Epithelial cell of esophagus (primary cell): ENCODE data around the gene DLX6.

Source experiments
- DNase-seq: peaks from one replicate; pipeline ENCODE4 v3.0.0; 2010; ENCODE audit warnings: low read depth
- H3K4me3 ChIP-seq: 2 replicates; pipeline ENCODE4 v1.5.1; 2011; ENCODE audit warnings: mild to moderate bottlenecking, low read length, control low read depth
- TF ChIP-seq, protein P1 (sequence below): IDR thresholded peaks from 2 replicates; pipeline ENCODE4 v1.5.1; 2011; ENCODE audit warnings: low read depth, mild to moderate bottlenecking, low read length, control low read depth, inconsistent platforms; ENCODE audit not compliant: insufficient read depth; ENCODE audit errors: missing control alignments

The DLX6 gene

DNA sequence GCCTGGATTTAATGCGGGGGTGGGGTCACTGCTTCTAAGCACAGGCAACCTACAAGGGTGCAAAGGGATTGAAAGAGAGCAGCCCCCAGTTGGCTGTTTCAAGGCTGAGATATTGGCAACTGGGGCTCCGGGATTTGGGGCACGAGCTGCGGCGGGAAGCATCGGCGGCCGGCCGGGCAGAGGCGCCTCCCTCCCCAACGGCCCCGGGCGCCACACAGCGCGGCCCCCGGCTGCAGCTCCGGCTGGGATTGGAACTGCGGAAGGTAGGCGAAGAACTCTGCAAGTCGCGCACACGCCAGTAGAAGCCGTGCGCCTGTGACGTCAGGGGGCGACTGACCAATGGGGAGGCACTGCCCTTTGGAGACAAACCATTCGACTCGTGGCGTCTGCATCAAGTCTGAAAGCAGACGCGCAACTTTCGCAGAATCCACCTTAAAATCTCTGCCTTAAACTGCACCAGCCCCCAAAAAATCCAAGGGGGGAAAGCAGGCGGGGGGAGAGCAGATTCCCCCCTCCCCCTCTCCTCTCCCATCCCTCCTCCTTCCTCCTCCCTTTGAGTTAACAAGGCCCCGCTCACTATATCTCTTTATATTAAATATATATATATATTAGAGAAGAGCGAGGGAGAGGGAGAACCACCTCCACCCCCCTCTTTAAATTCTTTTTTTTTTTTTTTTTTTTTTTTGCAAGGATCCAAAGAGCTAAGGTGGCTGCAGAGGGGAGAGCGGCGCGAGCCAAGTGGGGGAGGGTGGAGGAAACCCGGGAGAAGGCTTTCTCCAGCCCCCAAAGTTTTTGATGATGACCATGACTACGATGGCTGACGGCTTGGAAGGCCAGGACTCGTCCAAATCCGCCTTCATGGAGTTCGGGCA, at the start of gene DLX6:
DLX6 (plus strand) TSS at position 371 of the 872 bp plus-strand sequence; CDS start at position 796, 425 bp downstream.
- peak; percentile 37 for DNase-seq
- TF ChIP-seq, protein P1, sequence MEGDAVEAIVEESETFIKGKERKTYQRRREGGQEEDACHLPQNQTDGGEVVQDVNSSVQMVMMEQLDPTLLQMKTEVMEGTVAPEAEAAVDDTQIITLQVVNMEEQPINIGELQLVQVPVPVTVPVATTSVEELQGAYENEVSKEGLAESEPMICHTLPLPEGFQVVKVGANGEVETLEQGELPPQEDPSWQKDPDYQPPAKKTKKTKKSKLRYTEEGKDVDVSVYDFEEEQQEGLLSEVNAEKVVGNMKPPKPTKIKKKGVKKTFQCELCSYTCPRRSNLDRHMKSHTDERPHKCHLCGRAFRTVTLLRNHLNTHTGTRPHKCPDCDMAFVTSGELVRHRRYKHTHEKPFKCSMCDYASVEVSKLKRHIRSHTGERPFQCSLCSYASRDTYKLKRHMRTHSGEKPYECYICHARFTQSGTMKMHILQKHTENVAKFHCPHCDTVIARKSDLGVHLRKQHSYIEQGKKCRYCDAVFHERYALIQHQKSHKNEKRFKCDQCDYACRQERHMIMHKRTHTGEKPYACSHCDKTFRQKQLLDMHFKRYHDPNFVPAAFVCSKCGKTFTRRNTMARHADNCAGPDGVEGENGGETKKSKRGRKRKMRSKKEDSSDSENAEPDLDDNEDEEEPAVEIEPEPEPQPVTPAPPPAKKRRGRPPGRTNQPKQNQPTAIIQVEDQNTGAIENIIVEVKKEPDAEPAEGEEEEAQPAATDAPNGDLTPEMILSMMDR = no peak
- peak within 1 kb of the TSS; percentile 31 for H3K4me3 ChIP-seq

DNA sequence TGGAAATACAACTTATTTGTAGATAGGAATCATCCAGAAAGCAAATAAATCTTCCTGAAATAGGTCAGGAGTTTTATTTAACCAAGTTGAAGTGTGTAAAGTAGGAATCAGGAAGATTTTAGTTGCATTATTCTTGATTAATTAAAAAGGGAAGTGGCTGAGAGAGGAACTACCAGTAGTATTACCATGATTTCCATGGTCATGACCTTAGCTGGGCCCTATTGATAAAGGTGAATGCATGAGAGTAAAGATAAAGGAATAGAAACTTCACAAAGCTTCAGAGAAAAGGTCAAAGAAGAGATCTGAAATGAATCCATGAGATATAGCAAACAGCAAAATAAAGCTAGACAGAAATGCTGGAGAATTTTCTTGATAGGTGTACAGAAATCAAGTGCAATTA, 46.2 kb upstream of the DLX6 start:
- H3K4me3 ChIP-seq = no peak overlapping the region
- no peak for DNase-seq
- TF ChIP-seq, protein P1 = no peak

DNA sequence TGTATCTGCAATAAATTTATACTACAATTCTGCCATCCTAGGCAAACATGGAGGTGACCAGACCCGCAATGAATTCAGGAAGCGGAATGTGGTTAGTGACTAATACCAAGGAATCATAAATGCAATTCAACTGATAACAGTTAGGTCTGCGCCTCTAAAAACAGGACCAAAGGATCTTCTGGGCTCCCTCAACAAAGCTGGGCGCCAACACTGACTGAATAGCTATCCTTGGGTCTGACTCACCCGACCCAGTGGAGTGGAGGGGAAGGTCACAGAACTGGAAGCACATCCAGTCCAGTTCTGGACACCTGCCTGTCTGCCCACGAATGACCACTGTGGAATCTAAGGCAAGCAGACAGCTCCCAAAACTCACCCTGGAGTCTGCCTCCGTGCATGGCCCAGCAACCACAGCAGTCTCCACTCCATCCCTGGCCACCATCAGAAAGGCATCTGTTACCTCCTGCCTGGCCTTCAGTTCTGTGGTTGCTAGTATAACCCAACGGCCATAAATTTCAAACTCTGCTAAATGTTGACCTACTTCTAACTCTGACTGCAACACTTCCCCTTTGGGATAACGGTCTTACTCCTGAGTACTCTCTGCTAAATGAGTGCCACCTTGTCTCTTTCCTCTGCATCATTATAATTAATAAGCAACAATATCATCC, 43.0 kb upstream of the DLX6 start:
- DNase-seq = no peak
- no peak overlapping the region for H3K4me3 ChIP-seq
- TF ChIP-seq, protein P1 = no peak

DNA sequence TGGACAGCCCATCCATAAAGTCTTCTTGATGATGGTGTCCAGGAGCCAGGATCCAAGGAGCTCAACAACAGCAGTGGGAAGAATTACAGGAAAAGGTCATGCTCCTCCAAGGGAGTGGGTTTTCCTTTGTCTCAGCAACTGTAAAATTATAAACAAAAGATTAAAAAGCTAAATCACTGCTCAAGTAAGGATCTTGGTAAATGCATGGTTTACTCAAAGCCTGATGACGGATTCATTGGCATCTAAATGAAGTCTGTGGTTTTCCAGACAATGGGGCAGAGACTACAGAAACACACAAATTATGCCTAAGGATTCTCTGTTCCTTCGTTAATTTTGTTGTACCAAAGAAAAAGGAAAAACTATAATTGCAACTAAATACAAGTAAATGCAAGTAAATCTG, 36.4 kb upstream of the DLX6 start:
- TF ChIP-seq, protein P1 = no peak
- DNase-seq = no peak
- H3K4me3 ChIP-seq = no peak overlapping the region

DNA sequence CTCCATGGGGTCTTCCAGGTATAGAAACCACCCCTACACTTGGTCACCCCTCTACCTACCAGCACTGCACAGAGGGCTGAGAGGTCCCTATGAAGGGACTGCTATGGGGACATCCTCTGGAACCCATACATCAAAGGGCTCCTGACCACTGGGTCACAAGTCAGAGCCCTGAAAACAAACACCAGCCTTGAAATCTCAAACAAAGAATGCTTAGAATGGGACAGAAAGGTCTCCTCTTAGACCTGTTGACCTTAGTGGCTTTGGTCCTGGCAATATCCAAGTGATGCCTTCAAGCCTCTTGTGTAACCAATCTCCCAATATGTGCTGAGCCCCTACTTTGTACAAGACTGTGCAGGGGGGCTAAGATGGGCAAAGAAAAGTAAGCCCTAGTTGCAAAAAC, 34.6 kb upstream of the DLX6 start:
- H3K4me3 ChIP-seq = no peak overlapping the region

DNA sequence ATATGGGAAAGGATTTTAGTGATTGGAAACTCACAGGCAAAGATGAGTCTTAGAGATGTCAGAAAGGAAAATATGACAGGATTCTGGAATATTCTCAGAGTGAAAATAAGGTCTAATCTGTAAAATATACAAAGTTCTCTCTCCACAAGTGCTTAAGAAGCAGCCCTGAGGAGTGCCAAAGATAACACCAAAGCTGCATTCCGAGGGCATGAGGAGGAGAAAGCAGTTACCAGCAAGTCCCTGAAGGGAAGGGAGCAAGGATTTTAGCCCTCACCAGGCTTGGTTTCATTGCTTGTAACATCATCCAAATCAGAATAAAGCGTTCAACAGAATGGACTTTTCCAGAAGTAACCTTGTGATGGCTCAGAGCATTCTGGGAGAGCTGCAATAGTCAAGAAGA, 31.4 kb upstream of the DLX6 start:
- DNase-seq = peak; percentile 19
- TF ChIP-seq, protein P1 = no peak

More for the DNA sequence above, 34.6 kb upstream of the DLX6 start:
- no peak for DNase-seq
- TF ChIP-seq, protein P1 = no peak

More for the DNA sequence above, 31.4 kb upstream of the DLX6 start:
- H3K4me3 ChIP-seq = no peak overlapping the region
